GM21360 (cell line): ENCODE measurements around the gene NIPAL1.
"Not testable (repeated sequence)": the region's sequence is repeated elsewhere in the genome, so short reads cannot be mapped to it uniquely, and the experiment has no call there.

Experiments
- ATAC-seq: cut with Tn5 transposase; IDR thresholded peaks from one replicate; pipeline ENCODE4 v1.9.1; 2021; ENCODE audit warnings: mild to moderate bottlenecking, moderate library complexity; ENCODE audit not compliant: unreplicated experiment

NIPAL1 gene

GRCh38 chr4:48016141-48017107, at the start of gene NIPAL1, which contains the start of gene CNGA1:
Gene NIPAL1, plus strand, starts transcription at chr4:48016772. Its CDS starts 68 bp downstream, at chr4:48016840.
Gene CNGA1, minus strand, starts transcription at chr4:48016681. Its CDS starts 63,992 bp downstream, at chr4:47952689.
- peak; percentile 88 for ATAC-seq

GRCh38 chr4:47968847-47969246, 47.7 kb upstream of the NIPAL1 start:
- no peak for ATAC-seq

- peak; percentile 98 for ATAC-seq
Measured at GRCh38 chr4:47972181-47972580, 44.4 kb upstream of the NIPAL1 start.

- no peak for ATAC-seq
Measured at GRCh38 chr4:47972721-47973120, 43.9 kb upstream of the NIPAL1 start.

GRCh38 chr4:47974566-47974965, 42.0 kb upstream of the NIPAL1 start:
- no peak for ATAC-seq

GRCh38 chr4:47990145-47990544, 26.4 kb upstream of the NIPAL1 start:
- no peak for ATAC-seq

- not testable (repeated sequence) for ATAC-seq
Measured at GRCh38 chr4:47992475-47992874, 24.1 kb upstream of the NIPAL1 start.

GRCh38 chr4:47996021-47996420, 20.6 kb upstream of the NIPAL1 start:
- no peak for ATAC-seq

GRCh38 chr4:48002267-48002666, 14.3 kb upstream of the NIPAL1 start:
- ATAC-seq: no peak

- ATAC-seq: not testable (repeated sequence)
Measured at GRCh38 chr4:48003568-48003967, 13.0 kb upstream of the NIPAL1 start.

- ATAC-seq: no peak
Measured at GRCh38 chr4:48005781-48006180, 10.8 kb upstream of the NIPAL1 start.

- no peak for ATAC-seq
Measured at GRCh38 chr4:48008021-48008596, 8.5 kb upstream of the NIPAL1 start.

GRCh38 chr4:48010906-48011305, 5.7 kb upstream of the NIPAL1 start:
- not testable (repeated sequence) for ATAC-seq

- ATAC-seq: no peak
Measured at GRCh38 chr4:48011722-48012121, 4.8 kb upstream of the NIPAL1 start.

GRCh38 chr4:48012824-48013223, 3.7 kb upstream of the NIPAL1 start:
- ATAC-seq: no peak

GRCh38 chr4:48015216-48015615, 1.4 kb upstream of the NIPAL1 start:
- no peak for ATAC-seq

- ATAC-seq: no peak
Measured at GRCh38 chr4:48015678-48016077, 894 bp upstream of the NIPAL1 start.

- ATAC-seq: no peak
Measured at GRCh38 chr4:48017108-48017571, 568 bp downstream of the NIPAL1 start.

- no peak for ATAC-seq
Measured at GRCh38 chr4:48018112-48018511, 1.5 kb downstream of the NIPAL1 start.

- ATAC-seq: no peak
Measured at GRCh38 chr4:48021100-48021499, 4.5 kb downstream of the NIPAL1 start.

- no peak for ATAC-seq
Measured at GRCh38 chr4:48022192-48022799, 5.7 kb downstream of the NIPAL1 start.
